OCI-LY3 (cell line): ENCODE results near the gene HECTD4.

ENCODE experiments used
- H2AFZ ChIP-seq: fragments of 200-600, 300-600 bp; shearing (Covaris generic); 2 replicates; pipeline ENCODE4 v1.6.0; 2014; ENCODE audit warnings: antibody characterized with exemption, low read depth, low read length
- H3K27ac ChIP-seq: fragments of 200-600, 300-600 bp; sonication (generic); 2 replicates; pipeline ENCODE4 v1.5.1; 2014; ENCODE audit warnings: mild to moderate bottlenecking, low read length, moderate library complexity, mixed read lengths
- H3K27me3 ChIP-seq: fragments of 200-600, 300-600 bp; sonication (generic); 2 replicates; pipeline ENCODE4 v1.6.1; 2014; ENCODE audit warnings: low read depth, low read length, mixed read lengths
- H3K36me3 ChIP-seq: fragments of 200-600, 300-600 bp; sonication (generic); replicated peaks from 2 replicates; pipeline ENCODE3; 2014; ENCODE audit warnings: low read depth, low read length, mixed read lengths
- H3K4me1 ChIP-seq: fragments of 300-600, 200-600 bp; sonication (generic); 2 replicates; pipeline ENCODE4 v1.6.1; 2014; ENCODE audit warnings: low read length, mixed read lengths
- H3K4me2 ChIP-seq: fragments of 200-600, 300-600 bp; sonication (generic); 2 replicates; pipeline ENCODE4 v1.6.1; 2014; ENCODE audit warnings: low read length, mixed read lengths
- H3K4me3 ChIP-seq: fragments of 300-600, 200-600 bp; sonication (generic); 2 replicates; pipeline ENCODE4 v1.5.1; 2014; ENCODE audit warnings: antibody characterized with exemption, mild to moderate bottlenecking, low read length, moderate library complexity
- H3K79me2 ChIP-seq: fragments of 300-600, 200-600 bp; shearing (Covaris generic); 2 replicates; pipeline ENCODE4 v1.6.1; 2014; ENCODE audit warnings: mild to moderate bottlenecking, low read length, mixed read lengths
- H3K9ac ChIP-seq: fragments of 300-600, 200-600 bp; shearing (Covaris generic); 2 replicates; pipeline ENCODE4 v1.6.0; 2014; ENCODE audit warnings: mild to moderate bottlenecking, low read length, moderate library complexity
- H3K9me3 ChIP-seq: fragments of 200-600, 300-600 bp; shearing (Covaris generic); 2 replicates; pipeline ENCODE4 v1.6.1; 2014; ENCODE audit warnings: low read length, mixed read lengths; ENCODE audit not compliant: insufficient read depth
- H4K20me1 ChIP-seq: fragments of 200-600, 300-600 bp; sonication (generic); 2 replicates; pipeline ENCODE4 v1.6.1; 2016; ENCODE audit warnings: low read length, mixed read lengths; ENCODE audit not compliant: insufficient read depth
- EZH2phosphoT487 ChIP-seq: fragments of 200-600 bp; shearing (Covaris generic); IDR thresholded peaks from 2 replicates; pipeline ENCODE4 v1.6.1; 2018; ENCODE audit warnings: antibody characterized with exemption, mixed run types, low read depth
- TF ChIP-seq, protein P1 (sequence below): fragments of 200-600, 300-600 bp; sonication (generic); IDR thresholded peaks from 2 replicates; pipeline ENCODE4 v1.5.1; 2014; ENCODE audit warnings: antibody characterized with exemption, low read length, low read depth

Gene HECTD4

DNA sequence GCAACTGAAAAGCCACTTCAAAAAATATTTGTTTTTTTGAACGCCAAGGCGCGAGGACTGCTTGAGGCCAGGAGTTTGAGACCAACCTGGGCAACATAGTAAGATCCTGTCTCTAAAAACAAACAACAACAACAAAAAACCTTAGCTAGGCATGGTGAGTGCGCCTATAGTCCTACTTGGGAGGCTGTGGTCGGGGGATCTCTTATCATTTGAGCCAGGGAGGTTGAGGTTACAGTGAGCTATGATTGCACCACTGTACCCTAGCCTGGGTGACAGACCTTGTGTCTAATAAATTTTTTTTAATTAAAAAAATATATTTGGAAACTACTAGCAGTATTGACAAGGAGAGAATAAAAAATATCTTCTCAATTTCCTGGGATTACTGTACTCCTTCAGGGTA is 143.8 kb downstream of the HECTD4 start:
- Histone ChIP-seq H3K9me3 (no peaks in the 10 kb centered on the region), H3K9ac (no peak overlapping the region), H3K27ac (no peak overlapping the region), H3K27me3 (no peaks in the 10 kb centered on the region), H3K4me1 (no peaks in the 10 kb centered on the region), H3K4me2 (no peak overlapping the region), H2AFZ (no peak overlapping the region), H3K36me3 (peaks cover 13% of the 10 kb centered on the region), H4K20me1 (no peaks in the 10 kb centered on the region), H3K4me3 (no peak overlapping the region), H3K79me2 (no peaks in the 10 kb centered on the region)
- TF ChIP-seq EZH2phosphoT487, result no peak
- TF ChIP-seq, protein P1, sequence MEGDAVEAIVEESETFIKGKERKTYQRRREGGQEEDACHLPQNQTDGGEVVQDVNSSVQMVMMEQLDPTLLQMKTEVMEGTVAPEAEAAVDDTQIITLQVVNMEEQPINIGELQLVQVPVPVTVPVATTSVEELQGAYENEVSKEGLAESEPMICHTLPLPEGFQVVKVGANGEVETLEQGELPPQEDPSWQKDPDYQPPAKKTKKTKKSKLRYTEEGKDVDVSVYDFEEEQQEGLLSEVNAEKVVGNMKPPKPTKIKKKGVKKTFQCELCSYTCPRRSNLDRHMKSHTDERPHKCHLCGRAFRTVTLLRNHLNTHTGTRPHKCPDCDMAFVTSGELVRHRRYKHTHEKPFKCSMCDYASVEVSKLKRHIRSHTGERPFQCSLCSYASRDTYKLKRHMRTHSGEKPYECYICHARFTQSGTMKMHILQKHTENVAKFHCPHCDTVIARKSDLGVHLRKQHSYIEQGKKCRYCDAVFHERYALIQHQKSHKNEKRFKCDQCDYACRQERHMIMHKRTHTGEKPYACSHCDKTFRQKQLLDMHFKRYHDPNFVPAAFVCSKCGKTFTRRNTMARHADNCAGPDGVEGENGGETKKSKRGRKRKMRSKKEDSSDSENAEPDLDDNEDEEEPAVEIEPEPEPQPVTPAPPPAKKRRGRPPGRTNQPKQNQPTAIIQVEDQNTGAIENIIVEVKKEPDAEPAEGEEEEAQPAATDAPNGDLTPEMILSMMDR, result no peak

DNA sequence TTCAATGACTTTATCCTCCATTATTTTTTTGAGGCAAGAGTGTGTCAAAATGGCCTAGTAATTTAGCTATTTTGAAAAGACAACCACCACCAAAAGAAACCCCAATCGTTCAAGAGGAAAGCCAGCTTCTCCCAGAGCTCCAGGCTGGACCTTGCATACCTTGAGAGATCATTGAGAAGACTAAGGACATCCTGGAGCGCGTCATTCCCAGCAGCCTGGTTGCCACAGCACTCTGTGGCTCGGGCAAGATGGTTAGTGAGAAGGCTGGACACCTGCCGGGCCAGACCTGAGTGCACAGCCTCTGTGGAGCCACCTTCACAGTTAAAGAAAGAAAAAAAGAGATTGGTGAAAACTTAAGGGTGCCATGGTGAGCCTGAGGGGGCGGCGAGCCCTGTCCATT is 145.4 kb downstream of the HECTD4 start:
- Histone ChIP-seq H3K36me3 (peaks cover 16% of the 10 kb centered on the region), H3K27ac (no peak overlapping the region), H3K9ac (no peak overlapping the region), H3K9me3 (no peaks in the 10 kb centered on the region), H3K4me3 (no peak overlapping the region), H3K79me2 (no peaks in the 10 kb centered on the region), H3K4me1 (no peaks in the 10 kb centered on the region), H4K20me1 (no peaks in the 10 kb centered on the region), H3K27me3 (no peaks in the 10 kb centered on the region), H2AFZ (no peak overlapping the region), H3K4me2 (no peak overlapping the region)
- TF ChIP-seq, protein P1, result no peak
- TF ChIP-seq EZH2phosphoT487, result no peak

DNA sequence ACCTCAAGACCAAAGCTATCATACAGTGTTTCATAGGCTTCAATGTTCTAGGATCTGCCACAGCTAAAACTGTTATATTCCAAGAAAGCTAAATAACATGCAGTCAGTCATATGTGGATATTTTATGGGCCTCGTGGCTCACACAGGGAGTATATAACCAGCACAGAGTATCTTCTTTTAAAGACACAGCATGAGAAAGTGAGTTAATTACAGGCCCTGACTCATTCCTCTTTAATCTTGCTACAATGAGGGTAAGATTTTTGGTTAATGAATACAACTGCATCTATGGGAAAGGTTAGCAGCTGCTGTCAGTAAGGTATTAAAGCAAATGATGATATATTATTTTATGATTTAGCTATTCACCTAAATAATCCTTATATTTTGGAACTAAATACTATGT is 145.8 kb downstream of the HECTD4 start:
- Histone ChIP-seq H3K9ac (no peak overlapping the region), H3K79me2 (no peaks in the 10 kb centered on the region), H3K4me3 (no peak overlapping the region), H4K20me1 (no peaks in the 10 kb centered on the region), H3K27me3 (no peaks in the 10 kb centered on the region), H3K4me1 (no peaks in the 10 kb centered on the region), H3K27ac (no peak overlapping the region), H2AFZ (no peak overlapping the region), H3K36me3 (peaks cover 16% of the 10 kb centered on the region), H3K4me2 (no peak overlapping the region), H3K9me3 (no peaks in the 10 kb centered on the region)
- TF ChIP-seq EZH2phosphoT487, result no peak
- TF ChIP-seq, protein P1, result no peak

DNA sequence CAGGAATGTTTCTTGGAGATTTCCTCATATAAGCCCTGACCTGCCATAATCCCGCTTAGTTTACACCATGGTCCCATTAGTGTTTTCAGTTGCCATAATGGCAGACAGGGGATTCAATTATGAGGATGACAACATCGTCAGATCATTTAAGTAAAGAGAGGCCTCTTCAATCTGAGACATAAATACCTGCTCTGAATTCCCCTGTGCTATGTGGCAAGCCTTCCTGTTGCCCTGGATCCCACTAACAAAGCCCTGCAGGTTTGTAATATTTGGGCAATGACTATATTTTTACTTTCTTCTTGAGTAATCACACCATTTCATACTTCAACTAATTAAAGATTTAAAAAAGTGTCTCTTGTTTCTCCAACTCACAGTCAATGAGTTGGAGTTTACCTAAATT is 147.9 kb downstream of the HECTD4 start:
- no peaks in the 10 kb centered on the region for H4K20me1 ChIP-seq
- no peak overlapping the region for H3K9ac ChIP-seq
- TF ChIP-seq EZH2phosphoT487, result no peak
- TF ChIP-seq, protein P1, result no peak
- no peaks in the 10 kb centered on the region for H3K9me3 ChIP-seq
- H3K4me3 ChIP-seq, result no peak overlapping the region
- no peak overlapping the region for H2AFZ ChIP-seq
- H3K27me3 ChIP-seq, result no peaks in the 10 kb centered on the region
- H3K4me2 ChIP-seq, result no peak overlapping the region
- peaks cover 21% of the 10 kb centered on the region for H3K36me3 ChIP-seq
- no peak overlapping the region for H3K27ac ChIP-seq
- H3K4me1 ChIP-seq, result no peaks in the 10 kb centered on the region
- H3K79me2 ChIP-seq, result no peaks in the 10 kb centered on the region
